ENCODE results near the gene SLC17A5.

SLC17A5 gene

GRCh38 chr6:73656531-73657145 is 2.8 kb upstream of the SLC17A5 start:
- no peak for DNase-seq (ENCODE audit: extremely low spot score)
- no peak for TF ChIP-seq FOXK2 (IDR thresholded peaks at IDR 0.05)
- no peak for TF ChIP-seq TARDBP (IDR thresholded peaks at IDR 0.05)
- TF ChIP-seq FOXA1 (IDR thresholded peaks at IDR 0.05): no peak
- no peak for TF ChIP-seq SP1 (IDR thresholded peaks at IDR 0.05)
- no peak for TF ChIP-seq HDGF (IDR thresholded peaks at IDR 0.05; ENCODE audit: borderline replicate concordance)
- no peak for TF ChIP-seq BHLHE40 (IDR thresholded peaks at IDR 0.05; ENCODE audit: borderline replicate concordance)
- TF ChIP-seq ZNF384 (IDR thresholded peaks at IDR 0.05): no peak
- no peak for TF ChIP-seq L3MBTL2 (conservative IDR thresholded peaks at IDR 0.05)
- TF ChIP-seq FOXM1 (IDR thresholded peaks at IDR 0.05; ENCODE audit: borderline replicate concordance): no peak
- TF ChIP-seq NFRKB (IDR thresholded peaks at IDR 0.05): no peak
- no peak for TF ChIP-seq ELF4 (IDR thresholded peaks at IDR 0.05)
- ChIA-PET POLR2A (no interaction called here), CTCF (no interaction called here)

DNA sequence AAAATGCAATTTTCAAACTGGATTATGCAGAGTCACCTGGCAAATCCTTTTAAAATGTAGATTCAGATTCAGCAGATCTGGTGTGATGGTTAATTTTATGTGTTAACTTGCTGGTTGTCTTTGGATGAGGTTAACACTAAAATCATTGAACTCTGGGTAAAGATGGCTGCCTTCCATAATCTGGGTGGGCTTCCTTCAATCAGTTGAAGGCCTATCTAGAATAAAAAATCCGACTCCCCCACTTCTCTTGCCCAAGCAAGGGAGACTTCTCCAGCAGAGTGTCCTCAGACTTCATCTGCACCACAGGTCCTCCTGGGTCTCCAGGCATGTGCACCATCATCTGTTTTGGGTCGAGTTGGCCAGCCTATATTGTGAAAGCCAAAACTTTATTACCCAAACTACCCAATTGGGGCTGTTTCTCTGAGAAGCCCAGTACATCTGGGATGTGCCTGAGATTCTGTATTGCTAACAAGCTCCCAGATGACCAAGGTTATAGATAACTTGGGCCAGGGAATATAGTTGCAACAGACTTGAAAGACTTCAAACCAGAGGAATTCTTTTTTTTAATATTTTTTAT is 1.6 kb upstream of the SLC17A5 start:
- DNase-seq (ENCODE audit: extremely low spot score): no peak
- ChIA-PET CTCF (interaction anchor here (0.7 kb wide), 1 partner anchor 1850 kb away, joined by 3 read pairs; no protein-coding TSS in a partner anchor), POLR2A (interaction anchor here (2.5 to 4.9 kb wide), 2 partner anchors 11 to 134 kb away, joined by 8 to 51 read pairs; partner anchors contain the start of gene EEF1A1)
- TF ChIP-seq FOXM1 (IDR thresholded peaks at IDR 0.05; ENCODE audit: borderline replicate concordance): no peak
- no peak for TF ChIP-seq FOXA1 (IDR thresholded peaks at IDR 0.05)
- TF ChIP-seq LEF1 (IDR thresholded peaks at IDR 0.05; ENCODE audit: borderline replicate concordance): no peak
- TF ChIP-seq ARNT (IDR thresholded peaks at IDR 0.05): no peak
- no peak for TF ChIP-seq ZNF384 (IDR thresholded peaks at IDR 0.05)
- TF ChIP-seq BHLHE40 (IDR thresholded peaks at IDR 0.05; ENCODE audit: borderline replicate concordance): no peak
- no peak for TF ChIP-seq HDGF (IDR thresholded peaks at IDR 0.05; ENCODE audit: borderline replicate concordance)
- TF ChIP-seq, protein P1, sequence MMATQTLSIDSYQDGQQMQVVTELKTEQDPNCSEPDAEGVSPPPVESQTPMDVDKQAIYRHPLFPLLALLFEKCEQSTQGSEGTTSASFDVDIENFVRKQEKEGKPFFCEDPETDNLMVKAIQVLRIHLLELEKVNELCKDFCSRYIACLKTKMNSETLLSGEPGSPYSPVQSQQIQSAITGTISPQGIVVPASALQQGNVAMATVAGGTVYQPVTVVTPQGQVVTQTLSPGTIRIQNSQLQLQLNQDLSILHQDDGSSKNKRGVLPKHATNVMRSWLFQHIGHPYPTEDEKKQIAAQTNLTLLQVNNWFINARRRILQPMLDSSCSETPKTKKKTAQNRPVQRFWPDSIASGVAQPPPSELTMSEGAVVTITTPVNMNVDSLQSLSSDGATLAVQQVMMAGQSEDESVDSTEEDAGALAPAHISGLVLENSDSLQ (IDR thresholded peaks at IDR 0.05): no peak
- TF ChIP-seq SUZ12 (IDR thresholded peaks at IDR 0.05): no peak
- no peak for TF ChIP-seq ELF4 (IDR thresholded peaks at IDR 0.05)
- TF ChIP-seq CTBP1 (IDR thresholded peaks at IDR 0.05; ENCODE audit: borderline replicate concordance): no peak
- no peak for TF ChIP-seq TARDBP (IDR thresholded peaks at IDR 0.05)
- no peak for TF ChIP-seq SP1 (IDR thresholded peaks at IDR 0.05)
- TF ChIP-seq L3MBTL2 (conservative IDR thresholded peaks at IDR 0.05): no peak
- no peak for TF ChIP-seq NFRKB (IDR thresholded peaks at IDR 0.05)
- no peak for TF ChIP-seq FOXK2 (IDR thresholded peaks at IDR 0.05)

- TF ChIP-seq LEF1 (IDR thresholded peaks at IDR 0.05; ENCODE audit: borderline replicate concordance) (no peak), SP1 (IDR thresholded peaks at IDR 0.05) (no peak), NFRKB (IDR thresholded peaks at IDR 0.05) (no peak), ARNT (IDR thresholded peaks at IDR 0.05) (no peak), TARDBP (IDR thresholded peaks at IDR 0.05) (no peak), SUZ12 (IDR thresholded peaks at IDR 0.05) (no peak), BHLHE40 (IDR thresholded peaks at IDR 0.05; ENCODE audit: borderline replicate concordance) (no peak), HDGF (IDR thresholded peaks at IDR 0.05; ENCODE audit: borderline replicate concordance) (no peak), ELF4 (IDR thresholded peaks at IDR 0.05) (no peak), L3MBTL2 (conservative IDR thresholded peaks at IDR 0.05) (no peak), ZNF384 (IDR thresholded peaks at IDR 0.05) (no peak), FOXA1 (IDR thresholded peaks at IDR 0.05) (no peak), FOXK2 (IDR thresholded peaks at IDR 0.05) (no peak), CTBP1 (IDR thresholded peaks at IDR 0.05; ENCODE audit: borderline replicate concordance) (no peak), FOXM1 (IDR thresholded peaks at IDR 0.05; ENCODE audit: borderline replicate concordance) (no peak)
- TF ChIP-seq, protein P1 (IDR thresholded peaks at IDR 0.05): no peak
- CTCF ChIA-PET: interaction anchor here (0.6 to 1.2 kb wide), 11 partner anchors 9 to 420 kb away, joined by 3 to 7 read pairs (median 3); no protein-coding TSS in a partner anchor
- POLR2A ChIA-PET: interaction anchor here (1.0 to 4.9 kb wide), 16 partner anchors 9 to 215 kb away, joined by 3 to 51 read pairs (median 4); partner anchors contain the start of genes CD109, EEF1A1 and MTO1
- DNase-seq (ENCODE audit: extremely low spot score): peak; percentile 61
These were observed 888 bp downstream of the SLC17A5 start for GRCh38 chr6:73652637-73653570.

DNA sequence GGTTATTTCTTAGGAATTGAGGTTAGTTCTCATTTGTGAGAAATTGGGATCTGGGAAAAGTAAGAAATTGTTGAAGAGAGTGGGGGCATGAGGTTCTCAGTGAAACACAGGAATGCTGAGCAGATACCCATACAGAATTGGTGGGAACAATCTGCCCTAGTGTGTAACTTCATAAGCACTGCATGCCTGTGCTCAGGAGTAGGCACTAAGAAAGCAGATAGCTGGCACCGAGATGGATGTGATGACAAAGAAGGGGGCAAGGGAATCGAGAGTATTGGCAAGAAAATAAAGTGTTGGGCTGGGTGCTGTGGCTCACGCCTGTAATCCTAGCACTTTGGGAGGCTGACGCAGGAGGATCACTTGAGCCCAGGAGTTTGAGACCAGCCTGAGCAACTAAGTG is 4.0 kb downstream of the SLC17A5 start:
- no peak for TF ChIP-seq SP1 (IDR thresholded peaks at IDR 0.05)
- TF ChIP-seq SUZ12 (IDR thresholded peaks at IDR 0.05): no peak
- TF ChIP-seq L3MBTL2 (conservative IDR thresholded peaks at IDR 0.05): no peak
- TF ChIP-seq NFRKB (IDR thresholded peaks at IDR 0.05): no peak
- no peak for TF ChIP-seq FOXA1 (IDR thresholded peaks at IDR 0.05)
- no peak for TF ChIP-seq FOXK2 (IDR thresholded peaks at IDR 0.05)
- no peak for TF ChIP-seq TARDBP (IDR thresholded peaks at IDR 0.05)
- TF ChIP-seq BHLHE40 (IDR thresholded peaks at IDR 0.05; ENCODE audit: borderline replicate concordance): no peak
- TF ChIP-seq ZNF384 (IDR thresholded peaks at IDR 0.05): no peak
- no peak for TF ChIP-seq FOXM1 (IDR thresholded peaks at IDR 0.05; ENCODE audit: borderline replicate concordance)
- no peak for TF ChIP-seq ELF4 (IDR thresholded peaks at IDR 0.05)
- no peak for TF ChIP-seq LEF1 (IDR thresholded peaks at IDR 0.05; ENCODE audit: borderline replicate concordance)
- TF ChIP-seq ARNT (IDR thresholded peaks at IDR 0.05): no peak
- TF ChIP-seq CTBP1 (IDR thresholded peaks at IDR 0.05; ENCODE audit: borderline replicate concordance): no peak
- TF ChIP-seq, protein P1 (IDR thresholded peaks at IDR 0.05): no peak
- ChIA-PET CTCF (no interaction called here), POLR2A (no interaction called here)
- DNase-seq (ENCODE audit: extremely low spot score): no peak
